HG03108 (cell line): Measurements from ENCODE around the gene TMTC1.

Experiments
- ATAC-seq: cut with Tn5 transposase; IDR thresholded peaks from one replicate; pipeline ENCODE4 v1.9.1; 2021; ENCODE audit warnings: moderate library complexity; ENCODE audit not compliant: unreplicated experiment

The TMTC1 gene

GRCh38 chr12:29486972-29487371 is 296.8 kb downstream of the TMTC1 start:
- ATAC-seq = no peak

GRCh38 chr12:29463198-29463597 is 320.5 kb downstream of the TMTC1 start:
- ATAC-seq = no peak

DNA sequence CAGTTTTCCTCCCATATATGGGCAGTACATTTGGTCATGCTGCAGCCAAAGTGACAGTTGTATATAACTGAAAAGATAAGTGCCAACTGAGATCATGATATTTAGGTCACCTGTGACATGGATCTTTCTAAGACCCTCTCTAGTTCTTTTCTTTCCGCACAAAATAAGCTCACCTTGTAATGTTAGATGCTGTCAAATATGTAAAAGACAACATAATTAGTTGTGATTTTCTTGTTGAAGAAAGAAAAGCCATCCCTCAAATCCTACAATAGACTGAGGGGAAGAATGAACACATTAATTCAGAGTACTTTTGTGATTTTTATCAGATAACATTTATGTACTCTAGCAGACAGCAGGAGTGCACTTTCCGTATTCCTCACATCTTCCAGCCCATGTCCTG is 323.7 kb downstream of the TMTC1 start:
- no peak for ATAC-seq

- no peak for ATAC-seq
Measured at GRCh38 chr12:29455087-29455486, 328.7 kb downstream of the TMTC1 start.

- no peak for ATAC-seq
Measured at GRCh38 chr12:29451888-29452287, 331.9 kb downstream of the TMTC1 start.
